ENCODE results near the gene BATF. TPM values are rescaled to one million over a fixed set of nuclear protein-coding genes. Genes with fewer than 3 reads are reported as not detected.

The BATF gene
- total RNA-seq, 2 donors from 2014 or later, result 219 to 220 TPM

DNA sequence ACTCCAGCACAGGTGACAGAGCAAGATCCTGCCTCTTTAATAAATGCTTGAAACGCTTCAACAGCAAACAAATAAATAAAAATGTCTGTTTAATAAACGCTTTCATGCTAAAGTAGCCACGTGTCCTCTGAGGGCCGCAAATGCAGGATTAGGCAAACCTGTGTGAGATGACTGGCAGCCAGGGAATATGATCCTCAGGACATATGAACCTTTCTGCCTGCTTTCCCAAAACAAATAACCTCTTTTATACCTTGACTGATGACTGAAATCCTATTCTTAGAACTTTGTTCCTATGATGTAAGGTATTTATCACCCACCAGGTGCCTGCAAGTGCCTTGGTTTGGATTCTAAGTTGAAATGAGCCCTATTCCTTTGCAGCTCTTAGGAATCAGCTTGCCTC lies 41.7 kb downstream of the BATF start:
- ATAC-seq (no peak), DNase-seq (ENCODE audit: low spot score) (no peak)
- Mint-ChIP-seq H3K36me3 (peaks cover 4% of the 10 kb centered on the region), H3K9me3 (peaks cover 2% of the 10 kb centered on the region), H3K27ac (no peak overlapping the region), H3K4me1 (ENCODE audit: low read depth in 2 of 2) (peaks cover 63 to 72% of the 10 kb centered on the region in 2 donors), H3K27me3 (peaks cover 0 to 5% of the 10 kb centered on the region in 2 donors), H3K4me3 (no peak overlapping the region)

DNA sequence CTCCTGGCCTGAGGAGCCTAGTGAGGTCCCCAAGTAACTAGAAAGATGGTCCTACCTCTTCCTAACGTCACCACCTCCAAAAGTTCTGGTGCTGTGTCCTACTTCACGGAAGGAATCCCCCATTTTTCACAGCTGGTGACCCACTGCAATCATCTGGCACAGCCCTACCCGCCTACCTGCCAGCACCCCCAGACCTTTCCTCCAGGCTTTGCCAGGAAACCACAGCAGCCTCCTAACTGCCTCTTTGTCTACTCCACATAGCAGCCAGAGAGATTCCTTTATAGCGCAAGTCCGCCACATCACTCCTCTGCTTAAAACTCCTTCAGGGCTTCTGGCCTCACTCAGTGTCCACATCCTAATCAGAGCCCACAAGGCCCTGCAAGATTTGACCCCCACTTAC lies 42.8 kb downstream of the BATF start:
- H3K9me3 Mint-ChIP-seq, result peaks cover 2% of the 10 kb centered on the region
- ATAC-seq (no peak), DNase-seq (ENCODE audit: low spot score) (no peak)
- peak overlapping the region in 1 of 2 donors; percentile 90 for H3K27ac Mint-ChIP-seq
- peaks cover 60 to 72% of the 10 kb centered on the region in 2 donors for H3K4me1 Mint-ChIP-seq (ENCODE audit: low read depth in 2 of 2)
- peaks cover 0 to 5% of the 10 kb centered on the region in 2 donors for H3K27me3 Mint-ChIP-seq
- H3K4me3 Mint-ChIP-seq, result no peak overlapping the region
- H3K36me3 Mint-ChIP-seq, result peaks cover 4% of the 10 kb centered on the region

DNA sequence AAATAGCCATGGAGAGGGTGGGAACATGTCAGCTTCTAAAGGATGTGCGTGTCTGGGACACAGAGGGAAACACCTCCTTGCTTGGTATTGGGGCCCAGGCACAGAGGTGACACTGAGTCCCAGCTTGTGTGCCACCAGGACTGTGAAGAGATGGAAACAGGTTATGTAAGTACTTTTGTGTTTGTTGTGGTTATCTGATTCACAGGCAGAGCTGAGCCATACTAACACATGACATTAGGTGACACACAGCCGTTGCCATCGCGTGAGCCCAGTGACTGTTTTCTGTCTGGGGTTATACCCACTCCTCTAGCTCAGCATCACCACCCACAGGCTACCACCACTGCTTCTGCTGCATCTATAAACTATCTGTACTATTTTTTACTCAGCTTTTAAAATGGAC lies 44.1 kb downstream of the BATF start:
- peak; percentile 86 to 89 for ATAC-seq
- Mint-ChIP-seq H3K4me1 (ENCODE audit: low read depth in 2 of 2) (peaks cover 54 to 67% of the 10 kb centered on the region in 2 donors), H3K9me3 (peaks cover 2% of the 10 kb centered on the region), H3K36me3 (peaks cover 4% of the 10 kb centered on the region), H3K27me3 (peaks cover 0 to 5% of the 10 kb centered on the region in 2 donors), H3K4me3 (peak overlapping the region; percentile 53), H3K27ac (peak overlapping the region; percentile 78 to 90)
- no peak for DNase-seq (ENCODE audit: low spot score)

- Mint-ChIP-seq H3K36me3 (peaks cover 4% of the 10 kb centered on the region), H3K27me3 (peaks cover 0 to 5% of the 10 kb centered on the region in 2 donors), H3K9me3 (peaks cover under 1% of the 10 kb centered on the region), H3K4me3 (peak overlapping the region; percentile 53), H3K27ac (peak overlapping the region; percentile 78 to 90), H3K4me1 (ENCODE audit: low read depth in 2 of 2) (peaks cover 50 to 62% of the 10 kb centered on the region in 2 donors)
- ATAC-seq (no peak), DNase-seq (ENCODE audit: low spot score) (no peak)
Observed at GRCh38 chr14:75566752-75567151, 44.5 kb downstream of the BATF start.

DNA sequence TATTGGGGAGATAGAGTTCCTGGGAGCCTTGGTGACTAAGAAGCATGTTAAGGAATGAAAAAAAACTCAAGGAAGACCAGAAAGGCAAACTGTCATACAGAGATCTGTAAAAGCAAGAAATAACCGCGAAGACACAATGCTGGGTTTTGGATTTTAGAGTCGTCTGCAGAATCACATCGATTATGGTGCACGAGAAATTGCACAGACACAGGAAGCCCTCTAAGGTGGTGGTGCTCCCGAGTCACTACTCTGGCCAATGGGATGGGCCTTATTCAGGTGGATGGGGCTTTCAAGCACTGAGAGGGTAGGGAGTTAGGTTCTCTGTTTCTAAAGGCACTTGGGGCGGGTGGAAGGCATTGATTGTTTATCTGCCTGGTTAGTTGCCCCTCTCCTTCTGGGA lies 45.9 kb downstream of the BATF start:
- DNase-seq (ENCODE audit: low spot score) (no peak), ATAC-seq (no peak)
- peaks cover 42 to 54% of the 10 kb centered on the region in 2 donors for H3K4me1 Mint-ChIP-seq (ENCODE audit: low read depth in 2 of 2)
- no peak overlapping the region for H3K4me3 Mint-ChIP-seq
- H3K9me3 Mint-ChIP-seq, result no peaks in the 10 kb centered on the region
- peak overlapping the region in 1 of 2 donors; percentile 90 for H3K27ac Mint-ChIP-seq
- H3K36me3 Mint-ChIP-seq, result peaks cover 4% of the 10 kb centered on the region
- H3K27me3 Mint-ChIP-seq, result peaks cover 0 to 5% of the 10 kb centered on the region in 2 donors

DNA sequence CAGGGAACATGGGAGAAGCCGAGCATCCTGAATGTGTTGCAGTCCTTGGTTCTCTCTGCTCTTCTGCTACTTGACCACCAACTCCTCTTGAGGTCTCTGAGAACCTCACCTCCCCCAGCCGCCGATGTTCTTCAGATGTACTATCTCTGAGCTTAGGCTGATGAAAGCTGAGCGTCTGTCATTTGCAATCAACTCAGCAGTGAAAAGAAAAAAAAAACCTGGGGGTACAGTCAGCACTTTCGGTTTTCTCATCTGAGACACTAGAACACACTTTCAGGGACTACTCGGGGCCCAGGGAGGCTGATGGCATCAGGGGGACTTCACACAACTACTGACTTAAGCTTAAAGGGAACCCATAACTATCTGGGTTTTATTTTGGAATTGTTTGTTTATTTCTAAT lies 46.5 kb downstream of the BATF start:
- H3K4me3 Mint-ChIP-seq, result peak overlapping the region; percentile 8
- H3K4me1 Mint-ChIP-seq (ENCODE audit: low read depth in 2 of 2), result peaks cover 42 to 54% of the 10 kb centered on the region in 2 donors
- peaks cover 0 to 5% of the 10 kb centered on the region in 2 donors for H3K27me3 Mint-ChIP-seq
- DNase-seq (ENCODE audit: low spot score) (no peak), ATAC-seq (no peak)
- H3K9me3 Mint-ChIP-seq, result no peaks in the 10 kb centered on the region
- peak overlapping the region in 1 of 2 donors; percentile 73 for H3K27ac Mint-ChIP-seq
- peaks cover 4% of the 10 kb centered on the region for H3K36me3 Mint-ChIP-seq

DNA sequence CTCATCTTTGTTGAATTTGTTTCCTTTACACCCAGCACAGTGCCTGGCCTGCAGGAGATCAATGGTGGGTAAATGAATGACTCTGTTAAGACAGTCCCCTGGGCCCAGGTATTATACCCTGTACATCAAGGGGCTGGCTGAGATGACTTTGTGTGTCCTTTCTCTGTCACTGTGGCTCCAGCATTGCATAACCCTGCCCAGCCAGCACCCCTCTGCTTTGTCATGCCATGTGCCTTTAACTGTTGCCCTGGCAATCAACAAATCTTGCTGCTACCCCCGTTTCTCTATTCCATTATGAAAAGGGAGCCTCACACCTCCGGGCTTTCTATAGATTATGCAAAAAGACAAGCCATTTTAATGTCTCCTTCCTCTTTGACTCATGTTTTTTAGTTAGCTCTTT lies 48.5 kb downstream of the BATF start:
- H3K27me3 Mint-ChIP-seq, result peaks cover 0 to 2% of the 10 kb centered on the region in 2 donors
- H3K4me1 Mint-ChIP-seq (ENCODE audit: low read depth in 2 of 2), result peaks cover 33 to 42% of the 10 kb centered on the region in 2 donors
- H3K36me3 Mint-ChIP-seq, result peaks cover 4% of the 10 kb centered on the region
- ATAC-seq, result peak in 1 of 2 donors; percentile 48
- peak overlapping the region; percentile 21 to 44 for H3K27ac Mint-ChIP-seq
- peak overlapping the region; percentile 19 for H3K4me3 Mint-ChIP-seq
- no peak for DNase-seq (ENCODE audit: low spot score)
- H3K9me3 Mint-ChIP-seq, result no peaks in the 10 kb centered on the region

- H3K36me3 Mint-ChIP-seq, result no peaks in the 10 kb centered on the region
- peaks cover 21 to 29% of the 10 kb centered on the region in 2 donors for H3K4me1 Mint-ChIP-seq (ENCODE audit: low read depth in 2 of 2)
- DNase-seq (ENCODE audit: low spot score) (no peak), ATAC-seq (no peak)
- H3K27me3 Mint-ChIP-seq, result no peaks in the 10 kb centered on the region
- no peak overlapping the region for H3K4me3 Mint-ChIP-seq
- H3K27ac Mint-ChIP-seq, result no peak overlapping the region
- no peaks in the 10 kb centered on the region for H3K9me3 Mint-ChIP-seq
Observed at GRCh38 chr14:75572104-75572503, 49.8 kb downstream of the BATF start.

- DNase-seq (ENCODE audit: low spot score) (no peak), ATAC-seq (no peak)
- Mint-ChIP-seq H3K36me3 (no peaks in the 10 kb centered on the region), H3K4me1 (ENCODE audit: low read depth in 2 of 2) (peaks cover 21 to 22% of the 10 kb centered on the region in 2 donors), H3K4me3 (peak overlapping the region; percentile 91), H3K27me3 (no peaks in the 10 kb centered on the region), H3K27ac (peak overlapping the region; percentile 66 to 85), H3K9me3 (no peaks in the 10 kb centered on the region)
Observed at GRCh38 chr14:75577090-75577489, 54.8 kb downstream of the BATF start.

DNA sequence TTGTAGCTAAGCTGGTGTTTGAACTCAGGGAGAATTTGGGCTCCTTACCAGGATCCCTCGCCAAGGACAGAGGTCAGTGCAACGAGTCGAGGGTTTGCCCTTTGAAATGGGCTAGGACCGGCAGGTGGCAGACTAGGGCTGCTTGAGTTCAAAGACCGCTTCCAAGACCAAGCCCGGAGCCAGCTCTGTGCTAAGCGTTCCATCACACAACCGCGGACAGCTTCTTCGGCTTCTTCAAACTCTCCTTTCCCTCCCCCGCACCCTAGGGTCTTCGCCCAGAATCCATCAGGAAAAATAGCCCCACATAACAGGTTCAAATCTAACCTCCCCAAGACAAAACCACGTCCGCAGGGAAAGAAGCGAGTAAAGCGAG lies 55.4 kb downstream of the BATF start:
- Mint-ChIP-seq H3K27me3 (no peaks in the 10 kb centered on the region), H3K36me3 (no peaks in the 10 kb centered on the region), H3K27ac (peak overlapping the region; percentile 66 to 85), H3K4me1 (ENCODE audit: low read depth in 2 of 2) (peaks cover 21 to 22% of the 10 kb centered on the region in 2 donors), H3K4me3 (peak overlapping the region; percentile 91), H3K9me3 (no peaks in the 10 kb centered on the region)
- peak; percentile 82 for DNase-seq (ENCODE audit: low spot score)
- peak; percentile 86 to 92 for ATAC-seq

- peak within 1 kb of the TSS; percentile 91 for H3K4me3 Mint-ChIP-seq
- no peaks in the 10 kb centered on the region for H3K36me3 Mint-ChIP-seq
- H3K27me3 Mint-ChIP-seq, result no peaks in the 10 kb centered on the region
- peak within 1 kb of the TSS; percentile 66 to 85 for H3K27ac Mint-ChIP-seq
- peaks cover 21 to 22% of the 10 kb centered on the region in 2 donors for H3K4me1 Mint-ChIP-seq (ENCODE audit: low read depth in 2 of 2)
- no peaks in the 10 kb centered on the region for H3K9me3 Mint-ChIP-seq
- peak; percentile 75 for DNase-seq (ENCODE audit: low spot score)
- ATAC-seq, result peak; percentile 80 to 85
Observed at GRCh38 chr14:75578102-75578785, 56.0 kb downstream of the BATF start, which contains the start of gene FLVCR2. Gene FLVCR2, plus strand, starts transcription at chr14:75578620. Its CDS starts 353 bp downstream, at chr14:75578973.

GRCh38 chr14:75578786-75579337 lies 56.6 kb downstream of the BATF start:
- no peaks in the 10 kb centered on the region for H3K9me3 Mint-ChIP-seq
- H3K27me3 Mint-ChIP-seq, result no peaks in the 10 kb centered on the region
- H3K36me3 Mint-ChIP-seq, result no peaks in the 10 kb centered on the region
- H3K27ac Mint-ChIP-seq, result no peak overlapping the region
- H3K4me1 Mint-ChIP-seq (ENCODE audit: low read depth in 2 of 2), result peaks cover 21 to 22% of the 10 kb centered on the region in 2 donors
- H3K4me3 Mint-ChIP-seq, result peak overlapping the region; percentile 91
- DNase-seq (ENCODE audit: low spot score) (no peak), ATAC-seq (no peak)

- H3K4me1 Mint-ChIP-seq (ENCODE audit: low read depth in 2 of 2), result peaks cover 21 to 22% of the 10 kb centered on the region in 2 donors
- no peaks in the 10 kb centered on the region for H3K36me3 Mint-ChIP-seq
- ATAC-seq (no peak), DNase-seq (ENCODE audit: low spot score) (no peak)
- no peaks in the 10 kb centered on the region for H3K27me3 Mint-ChIP-seq
- H3K4me3 Mint-ChIP-seq, result peak overlapping the region; percentile 91
- H3K9me3 Mint-ChIP-seq, result no peaks in the 10 kb centered on the region
- no peak overlapping the region for H3K27ac Mint-ChIP-seq
Observed at GRCh38 chr14:75579338-75579864, 57.1 kb downstream of the BATF start.

GRCh38 chr14:75579882-75580281 lies 57.6 kb downstream of the BATF start:
- no peaks in the 10 kb centered on the region for H3K36me3 Mint-ChIP-seq
- no peaks in the 10 kb centered on the region for H3K9me3 Mint-ChIP-seq
- H3K4me3 Mint-ChIP-seq, result peak overlapping the region; percentile 91
- H3K27ac Mint-ChIP-seq, result no peak overlapping the region
- ATAC-seq, result no peak
- peaks cover 21 to 23% of the 10 kb centered on the region in 2 donors for H3K4me1 Mint-ChIP-seq (ENCODE audit: low read depth in 2 of 2)
- no peak for DNase-seq (ENCODE audit: low spot score)
- H3K27me3 Mint-ChIP-seq, result peaks cover 0 to under 1% of the 10 kb centered on the region in 2 donors
